Liver (tissue), 3 donors: ENCODE measurements around the gene RPS10.

ENCODE experiments used
- FOXA1 ChIP-seq: IDR thresholded peaks from 2 replicates; pipeline ENCODE4 v1.6.1; 2016; ENCODE audit warnings: antibody characterized with exemption
- GABPA ChIP-seq, 2 donors: IDR thresholded peaks in 1 of 2; conservative IDR thresholded peaks in 1 of 2; 2 replicates each; pipeline ENCODE4 v1.6.1; 2016; ENCODE audit warnings: antibody characterized with exemption in 2 of 2, mild to moderate bottlenecking in 1 of 2, moderate library complexity in 1 of 2
- RAD21 ChIP-seq, 2 donors: IDR thresholded peaks; 2 replicates each; pipeline ENCODE4 v1.6.1; 2016; ENCODE audit warnings: antibody characterized with exemption in 2 of 2, mild to moderate bottlenecking in 2 of 2
- TAF1 ChIP-seq: conservative IDR thresholded peaks from 2 replicates; pipeline ENCODE4 v1.6.1; 2016; ENCODE audit warnings: antibody characterized with exemption, mild to moderate bottlenecking
- TF ChIP-seq, protein P1 (sequence below): fragments of 150-350 bp; IDR thresholded peaks from 2 replicates; pipeline ENCODE4 v1.5.1; 2017; ENCODE audit warnings: improper control_type of control experiment, low read depth, low read length; ENCODE audit not compliant: missing input control
- TF ChIP-seq, protein P2 (sequence below): IDR thresholded peaks from 2 replicates; pipeline ENCODE4 v1.6.1; 2016; ENCODE audit warnings: antibody characterized with exemption
- donor health status: healthy.
- donor health status: healthy.

DNA sequence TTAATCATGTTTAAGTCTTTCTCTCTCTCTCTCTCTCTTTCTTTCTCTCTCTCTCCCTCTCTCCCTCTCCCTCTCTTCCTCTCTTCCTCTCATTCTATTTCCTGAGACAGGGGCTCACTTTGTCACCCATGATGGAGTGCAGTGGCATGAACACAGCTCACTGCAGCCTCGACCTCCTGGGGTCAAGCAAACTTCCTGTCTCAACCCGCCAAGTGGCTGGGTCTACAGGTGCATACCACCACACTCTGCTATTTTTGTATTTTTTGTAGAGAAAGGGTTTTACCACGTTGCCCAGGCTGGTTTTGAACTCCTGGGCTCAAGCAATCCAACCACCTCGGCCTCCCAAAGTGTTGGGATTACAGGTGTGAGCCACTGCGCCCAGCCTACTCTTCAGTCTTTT is 15.7 kb upstream of the RPS10 start:
- TF ChIP-seq RAD21 (IDR thresholded peaks at IDR 0.05): no peak
- TF ChIP-seq, protein P1, sequence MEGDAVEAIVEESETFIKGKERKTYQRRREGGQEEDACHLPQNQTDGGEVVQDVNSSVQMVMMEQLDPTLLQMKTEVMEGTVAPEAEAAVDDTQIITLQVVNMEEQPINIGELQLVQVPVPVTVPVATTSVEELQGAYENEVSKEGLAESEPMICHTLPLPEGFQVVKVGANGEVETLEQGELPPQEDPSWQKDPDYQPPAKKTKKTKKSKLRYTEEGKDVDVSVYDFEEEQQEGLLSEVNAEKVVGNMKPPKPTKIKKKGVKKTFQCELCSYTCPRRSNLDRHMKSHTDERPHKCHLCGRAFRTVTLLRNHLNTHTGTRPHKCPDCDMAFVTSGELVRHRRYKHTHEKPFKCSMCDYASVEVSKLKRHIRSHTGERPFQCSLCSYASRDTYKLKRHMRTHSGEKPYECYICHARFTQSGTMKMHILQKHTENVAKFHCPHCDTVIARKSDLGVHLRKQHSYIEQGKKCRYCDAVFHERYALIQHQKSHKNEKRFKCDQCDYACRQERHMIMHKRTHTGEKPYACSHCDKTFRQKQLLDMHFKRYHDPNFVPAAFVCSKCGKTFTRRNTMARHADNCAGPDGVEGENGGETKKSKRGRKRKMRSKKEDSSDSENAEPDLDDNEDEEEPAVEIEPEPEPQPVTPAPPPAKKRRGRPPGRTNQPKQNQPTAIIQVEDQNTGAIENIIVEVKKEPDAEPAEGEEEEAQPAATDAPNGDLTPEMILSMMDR: no peak
- no peak for TF ChIP-seq TAF1
- no peak for TF ChIP-seq FOXA1
- no peak for TF ChIP-seq GABPA (IDR thresholded peaks at IDR 0.05 in 1 of 2, conservative IDR thresholded peaks at IDR 0.05 in 1 of 2)
- TF ChIP-seq, protein P2, sequence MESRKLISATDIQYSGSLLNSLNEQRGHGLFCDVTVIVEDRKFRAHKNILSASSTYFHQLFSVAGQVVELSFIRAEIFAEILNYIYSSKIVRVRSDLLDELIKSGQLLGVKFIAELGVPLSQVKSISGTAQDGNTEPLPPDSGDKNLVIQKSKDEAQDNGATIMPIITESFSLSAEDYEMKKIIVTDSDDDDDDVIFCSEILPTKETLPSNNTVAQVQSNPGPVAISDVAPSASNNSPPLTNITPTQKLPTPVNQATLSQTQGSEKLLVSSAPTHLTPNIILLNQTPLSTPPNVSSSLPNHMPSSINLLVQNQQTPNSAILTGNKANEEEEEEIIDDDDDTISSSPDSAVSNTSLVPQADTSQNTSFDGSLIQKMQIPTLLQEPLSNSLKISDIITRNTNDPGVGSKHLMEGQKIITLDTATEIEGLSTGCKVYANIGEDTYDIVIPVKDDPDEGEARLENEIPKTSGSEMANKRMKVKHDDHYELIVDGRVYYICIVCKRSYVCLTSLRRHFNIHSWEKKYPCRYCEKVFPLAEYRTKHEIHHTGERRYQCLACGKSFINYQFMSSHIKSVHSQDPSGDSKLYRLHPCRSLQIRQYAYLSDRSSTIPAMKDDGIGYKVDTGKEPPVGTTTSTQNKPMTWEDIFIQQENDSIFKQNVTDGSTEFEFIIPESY: no peak
